ENCODE data around the gene KCNE1.
"Not testable (repeated sequence)": the region's sequence is repeated elsewhere in the genome, so short reads cannot be mapped to it uniquely, and the experiment has no call there.

KCNE1 gene

DNA sequence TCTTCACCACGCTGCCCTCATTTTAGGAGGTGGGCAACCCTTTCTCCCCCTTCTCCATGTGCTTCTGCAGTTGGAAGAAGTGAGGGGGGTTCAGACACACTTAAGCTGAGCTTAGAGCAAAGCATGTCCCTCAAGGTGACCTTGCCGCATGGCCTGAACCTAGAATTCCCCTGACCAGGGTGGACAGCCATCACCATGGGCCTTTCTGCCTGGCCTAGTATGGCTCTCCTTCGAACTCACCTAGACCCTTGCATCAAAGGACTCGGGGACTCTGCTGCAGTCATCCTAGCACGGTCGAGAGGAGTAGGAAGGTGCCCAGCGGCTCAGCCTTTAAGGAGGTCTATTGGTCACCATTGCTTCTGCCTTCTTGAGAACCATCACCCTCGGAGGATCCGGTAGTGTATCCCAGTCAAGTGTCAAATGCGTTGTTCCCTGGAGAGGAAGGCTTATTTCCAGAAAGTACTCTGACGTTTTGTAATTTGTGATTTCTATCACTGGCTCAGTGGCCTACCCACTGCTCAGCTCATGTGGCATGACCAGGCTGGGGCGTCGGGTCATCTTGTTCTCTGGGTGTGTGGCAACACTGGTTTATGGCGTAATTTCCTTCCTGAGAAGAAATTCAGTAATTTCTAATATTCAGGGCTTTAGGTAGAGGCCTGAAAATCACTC lies at the start of gene KCNE1:
TSS of gene KCNE1 (minus strand) at position 424 of the 669 bp plus-strand sequence. CDS start 62,576 bp downstream, outside the sequence.
- Mint-ChIP-seq H3K27ac (ENCODE audit: low read depth) (no peak within 1 kb of the TSS), H3K4me3 (no peak within 1 kb of the TSS), H3K9me3 (no peaks in the 10 kb centered on the region), H3K27me3 (peaks cover 6% of the 10 kb centered on the region), H3K4me1 (peaks cover 5% of the 10 kb centered on the region), H3K36me3 (ENCODE audit: insufficient read depth) (peaks cover 4% of the 10 kb centered on the region)
- no peak for DNase-seq (ENCODE audit: low spot score in 2 of 2)
- ATAC-seq (replicated peaks; ENCODE audit: extremely low read depth, poor library complexity, severe bottlenecking): no peak

DNA sequence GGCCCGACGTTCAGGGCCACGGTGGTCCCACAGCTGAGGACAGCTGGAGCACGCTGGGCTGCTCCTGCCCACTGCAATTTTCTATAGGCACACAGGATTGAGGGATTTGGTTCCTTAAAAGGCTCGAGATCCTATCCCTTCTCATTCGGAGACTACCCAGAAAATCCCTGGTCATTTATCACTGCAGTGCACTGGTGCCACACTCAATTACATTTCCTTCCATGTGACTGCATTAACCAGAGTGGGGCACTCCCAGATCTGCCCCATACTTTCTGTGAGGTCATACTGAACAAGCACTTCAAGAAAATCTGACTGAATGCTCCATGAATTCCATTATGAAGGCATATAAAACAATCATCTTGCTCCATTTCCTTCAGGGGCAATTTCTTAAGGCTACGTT lies 49.8 kb upstream of the KCNE1 start:
- Mint-ChIP-seq H3K4me1 (no peaks in the 10 kb centered on the region), H3K27ac (ENCODE audit: low read depth) (no peak overlapping the region), H3K36me3 (ENCODE audit: insufficient read depth) (no peaks in the 10 kb centered on the region), H3K27me3 (no peaks in the 10 kb centered on the region), H3K9me3 (no peaks in the 10 kb centered on the region), H3K4me3 (no peak overlapping the region)
- no peak for ATAC-seq (replicated peaks; ENCODE audit: extremely low read depth, poor library complexity, severe bottlenecking)
- no peak for DNase-seq (ENCODE audit: low spot score in 2 of 2)

DNA sequence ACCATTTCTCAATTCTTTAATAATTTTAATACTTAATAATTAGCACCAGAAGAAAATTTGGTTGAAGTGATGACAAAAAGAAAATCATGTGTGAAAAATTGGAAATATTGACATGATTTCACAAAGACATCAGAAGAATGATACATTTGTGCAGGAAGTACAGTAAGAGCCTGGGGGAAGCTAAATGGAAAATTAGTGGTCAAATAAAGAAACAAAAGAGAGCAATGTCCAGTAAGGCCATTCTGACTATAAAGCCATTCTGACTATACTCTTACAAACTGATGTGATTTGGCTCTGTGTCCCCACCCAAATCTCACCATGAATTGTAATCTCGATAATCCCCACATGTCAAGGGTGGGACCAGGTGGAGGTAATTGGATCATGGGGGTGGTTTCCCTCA lies 48.6 kb upstream of the KCNE1 start:
- Mint-ChIP-seq H3K27me3 (no peaks in the 10 kb centered on the region), H3K27ac (ENCODE audit: low read depth) (no peak overlapping the region)
- ATAC-seq (replicated peaks; ENCODE audit: extremely low read depth, poor library complexity, severe bottlenecking): no peak

DNA sequence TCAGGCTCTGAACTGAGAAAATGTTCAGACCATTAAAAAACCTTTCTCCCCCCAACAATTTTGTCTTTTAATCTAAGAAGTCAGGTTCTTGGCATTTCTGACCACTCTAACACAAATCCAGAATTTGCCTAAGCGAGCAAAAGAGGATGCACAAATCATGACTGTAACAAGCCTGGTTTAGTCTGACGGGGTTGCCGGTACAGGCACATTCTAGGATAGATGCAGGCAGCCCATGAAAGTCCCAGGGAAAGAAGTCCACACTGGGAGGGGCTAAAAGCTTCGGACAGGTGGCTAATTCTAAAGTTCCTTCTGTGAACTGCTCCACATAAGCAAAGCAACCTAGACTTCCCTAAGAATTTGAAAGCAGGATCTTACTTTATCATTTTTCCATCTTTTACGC lies 48.0 kb upstream of the KCNE1 start:
- DNase-seq (ENCODE audit: low spot score in 2 of 2): no peak
- ATAC-seq (replicated peaks; ENCODE audit: extremely low read depth, poor library complexity, severe bottlenecking): no peak
- no peak overlapping the region for H3K27ac Mint-ChIP-seq (ENCODE audit: low read depth)
- no peak overlapping the region for H3K4me3 Mint-ChIP-seq
- H3K9me3 Mint-ChIP-seq: peaks cover 3% of the 10 kb centered on the region
- no peaks in the 10 kb centered on the region for H3K4me1 Mint-ChIP-seq
- no peaks in the 10 kb centered on the region for H3K27me3 Mint-ChIP-seq
- no peaks in the 10 kb centered on the region for H3K36me3 Mint-ChIP-seq (ENCODE audit: insufficient read depth)

More for the DNA sequence above, 48.6 kb upstream of the KCNE1 start:
- no peaks in the 10 kb centered on the region for H3K4me1 Mint-ChIP-seq
- no peak overlapping the region for H3K4me3 Mint-ChIP-seq
- no peaks in the 10 kb centered on the region for H3K9me3 Mint-ChIP-seq
- no peaks in the 10 kb centered on the region for H3K36me3 Mint-ChIP-seq (ENCODE audit: insufficient read depth)
- DNase-seq (ENCODE audit: low spot score in 2 of 2): no peak

DNA sequence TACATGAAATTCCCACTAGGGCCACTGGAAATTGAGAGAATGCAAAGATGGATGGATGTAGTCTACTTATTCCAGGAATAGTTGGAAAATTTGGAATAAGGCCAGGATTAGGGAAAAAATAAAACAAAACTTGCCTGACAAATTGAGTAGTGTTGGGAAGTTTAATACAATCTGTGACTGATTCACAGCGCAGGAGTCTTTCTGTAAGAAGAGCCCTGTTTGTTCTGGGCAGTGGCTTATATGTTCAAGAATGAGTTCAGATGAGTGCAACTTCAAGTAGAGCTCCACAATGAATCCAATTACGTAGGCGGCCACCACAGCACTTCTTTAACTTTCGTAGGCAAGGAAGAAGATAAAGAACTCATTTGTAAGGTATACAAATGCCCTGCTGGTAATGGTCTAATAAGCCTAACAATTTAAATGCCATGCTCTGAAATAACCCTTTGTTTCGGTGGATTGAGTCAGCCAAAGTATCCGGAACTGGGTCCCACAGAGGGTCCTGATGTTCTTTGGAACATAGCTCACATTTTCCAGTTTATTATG lies 47.1 kb upstream of the KCNE1 start:
- no peak overlapping the region for H3K27ac Mint-ChIP-seq (ENCODE audit: low read depth)
- no peak overlapping the region for H3K4me3 Mint-ChIP-seq
- DNase-seq (ENCODE audit: low spot score in 2 of 2) (no peak), ATAC-seq (replicated peaks; ENCODE audit: extremely low read depth, poor library complexity, severe bottlenecking) (no peak)
- H3K36me3 Mint-ChIP-seq (ENCODE audit: insufficient read depth): no peaks in the 10 kb centered on the region
- H3K4me1 Mint-ChIP-seq: no peaks in the 10 kb centered on the region
- no peaks in the 10 kb centered on the region for H3K27me3 Mint-ChIP-seq
- peaks cover 10% of the 10 kb centered on the region for H3K9me3 Mint-ChIP-seq

DNA sequence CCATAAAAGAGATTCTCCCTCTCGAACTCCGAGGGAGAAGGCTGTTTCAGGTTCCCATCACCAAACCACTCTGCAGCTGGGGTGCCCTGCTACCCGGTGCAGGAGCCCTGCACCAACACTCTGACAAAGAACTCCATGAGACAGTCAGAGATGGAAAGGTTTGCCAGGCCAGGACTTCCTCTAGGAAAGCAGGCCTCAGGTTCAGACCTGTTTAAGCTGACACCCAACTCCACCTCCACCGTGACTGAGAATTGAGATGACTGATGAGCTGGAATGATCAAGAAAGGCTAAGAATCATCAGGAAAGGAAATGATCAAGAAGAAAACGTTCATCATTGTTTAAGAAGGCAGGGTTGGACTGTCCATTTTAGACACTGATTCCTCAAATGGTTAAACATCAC lies 46.2 kb upstream of the KCNE1 start:
- Mint-ChIP-seq H3K27me3 (no peaks in the 10 kb centered on the region), H3K4me3 (no peak overlapping the region), H3K4me1 (no peaks in the 10 kb centered on the region), H3K9me3 (peaks cover 10% of the 10 kb centered on the region), H3K36me3 (ENCODE audit: insufficient read depth) (no peaks in the 10 kb centered on the region), H3K27ac (ENCODE audit: low read depth) (no peak overlapping the region)
- DNase-seq (ENCODE audit: low spot score in 2 of 2) (no peak), ATAC-seq (replicated peaks; ENCODE audit: extremely low read depth, poor library complexity, severe bottlenecking) (no peak)

DNA sequence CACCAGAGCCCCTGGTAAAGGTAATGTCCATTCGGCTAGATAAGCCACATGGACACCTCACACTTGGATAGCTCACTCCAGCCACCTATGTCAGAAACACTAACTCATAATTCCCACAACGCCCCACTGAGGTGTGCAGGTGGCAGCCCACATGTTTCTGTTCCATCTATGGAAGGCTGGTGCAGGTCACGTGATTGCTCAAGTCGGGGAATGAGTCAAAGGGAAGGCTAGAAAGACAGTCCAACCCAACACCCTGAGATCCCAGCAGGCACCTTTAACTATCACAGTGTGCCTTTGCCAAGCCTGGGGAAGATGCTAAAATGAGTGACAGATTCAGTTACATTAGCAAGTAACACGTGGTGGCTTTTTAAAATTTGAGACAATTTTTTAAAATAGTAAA lies 45.3 kb upstream of the KCNE1 start:
- Mint-ChIP-seq H3K9me3 (peaks cover 10% of the 10 kb centered on the region), H3K4me3 (no peak overlapping the region), H3K36me3 (ENCODE audit: insufficient read depth) (no peaks in the 10 kb centered on the region), H3K4me1 (peaks cover 4% of the 10 kb centered on the region), H3K27ac (ENCODE audit: low read depth) (no peak overlapping the region), H3K27me3 (no peaks in the 10 kb centered on the region)
- ATAC-seq (replicated peaks; ENCODE audit: extremely low read depth, poor library complexity, severe bottlenecking) (no peak), DNase-seq (ENCODE audit: low spot score in 2 of 2) (no peak)

DNA sequence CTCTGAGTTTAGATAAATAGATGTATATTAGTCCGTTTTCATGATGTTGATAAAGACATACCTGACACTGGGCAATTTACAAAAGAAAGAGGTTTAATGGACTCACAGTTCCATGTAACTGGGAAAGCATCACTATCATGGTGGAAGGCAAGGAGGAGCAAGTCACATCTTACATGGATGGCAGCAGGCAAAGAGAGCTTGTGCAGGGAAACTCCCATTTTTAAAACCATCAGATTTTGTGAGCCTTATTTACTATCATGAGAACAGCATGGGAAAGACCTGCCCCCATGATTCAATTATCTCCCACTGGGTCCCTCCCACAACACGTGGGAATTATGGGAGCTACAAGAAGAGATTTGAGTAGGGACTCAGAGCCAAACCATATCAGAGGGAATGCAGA lies 42.7 kb upstream of the KCNE1 start:
- not testable (repeated sequence) for DNase-seq (ENCODE audit: low spot score in 2 of 2); H3K27me3 Mint-ChIP-seq; ATAC-seq (replicated peaks; ENCODE audit: extremely low read depth, poor library complexity, severe bottlenecking); H3K4me1 Mint-ChIP-seq; H3K27ac Mint-ChIP-seq (ENCODE audit: low read depth); H3K4me3 Mint-ChIP-seq; H3K36me3 Mint-ChIP-seq (ENCODE audit: insufficient read depth); H3K9me3 Mint-ChIP-seq

DNA sequence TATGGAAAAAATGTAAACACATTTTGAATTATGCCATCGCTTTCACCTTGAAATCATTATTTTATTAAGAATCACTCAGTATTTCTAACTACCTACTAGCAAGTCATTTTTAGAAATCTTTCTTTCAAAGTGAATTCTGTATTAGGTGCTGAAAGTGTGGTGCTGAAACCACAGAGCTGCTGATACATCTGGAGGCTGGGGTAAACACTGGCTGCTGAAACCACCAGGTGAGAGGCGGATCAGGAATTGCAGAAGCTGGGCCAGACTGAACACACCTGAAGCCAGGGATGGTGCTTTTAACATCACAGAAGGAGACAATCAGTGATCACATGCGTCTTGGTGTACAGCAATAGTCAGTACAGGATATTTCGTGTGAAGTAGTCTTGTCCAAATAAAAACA lies 42.2 kb upstream of the KCNE1 start:
- peaks cover 10% of the 10 kb centered on the region for H3K9me3 Mint-ChIP-seq
- no peak overlapping the region for H3K4me3 Mint-ChIP-seq
- H3K4me1 Mint-ChIP-seq: peaks cover 4% of the 10 kb centered on the region
- no peaks in the 10 kb centered on the region for H3K27me3 Mint-ChIP-seq
- no peak overlapping the region for H3K27ac Mint-ChIP-seq (ENCODE audit: low read depth)
- H3K36me3 Mint-ChIP-seq (ENCODE audit: insufficient read depth): no peaks in the 10 kb centered on the region
- DNase-seq (ENCODE audit: low spot score in 2 of 2) (no peak), ATAC-seq (replicated peaks; ENCODE audit: extremely low read depth, poor library complexity, severe bottlenecking) (no peak)

DNA sequence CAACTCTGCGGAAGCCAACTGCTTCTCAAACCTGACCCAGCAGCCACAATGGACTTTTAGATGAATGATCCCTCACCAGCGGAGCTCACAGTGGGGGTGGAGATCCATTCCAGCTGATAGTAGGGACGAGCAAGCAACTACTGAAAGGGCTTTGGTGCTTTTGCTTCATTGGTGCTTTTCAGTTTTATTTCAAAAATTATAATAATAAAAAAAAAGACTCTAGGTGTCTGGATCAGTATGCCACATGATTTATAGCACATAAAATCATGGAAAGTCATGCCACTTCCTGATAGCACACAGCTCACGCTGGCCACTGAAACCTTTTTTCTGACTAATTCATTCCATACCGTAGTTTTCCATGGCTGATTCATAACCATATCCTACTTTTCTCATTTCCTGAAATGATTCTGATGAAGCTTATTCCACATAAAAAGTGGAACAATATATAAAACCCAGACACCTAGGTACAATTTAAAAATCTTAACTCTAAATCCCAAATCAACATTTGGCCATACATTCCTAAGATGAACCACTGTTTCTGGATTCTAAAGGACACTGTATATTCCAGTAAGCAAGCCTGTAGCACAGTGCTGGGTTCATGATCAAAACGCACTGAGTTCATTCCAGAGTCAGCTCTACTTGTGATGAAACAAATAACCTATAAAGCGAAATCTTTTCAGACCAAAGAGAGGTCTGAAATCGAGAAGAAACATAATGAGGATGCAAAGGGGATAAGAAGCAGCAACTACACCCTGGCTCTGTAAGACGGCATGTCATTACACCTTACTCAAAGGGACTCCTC lies 41.3 kb upstream of the KCNE1 start:
- Mint-ChIP-seq H3K9me3 (peaks cover 10% of the 10 kb centered on the region), H3K27ac (ENCODE audit: low read depth) (no peak overlapping the region), H3K36me3 (ENCODE audit: insufficient read depth) (no peaks in the 10 kb centered on the region), H3K4me1 (peaks cover 4% of the 10 kb centered on the region), H3K27me3 (no peaks in the 10 kb centered on the region), H3K4me3 (no peak overlapping the region)
- no peak for ATAC-seq (replicated peaks; ENCODE audit: extremely low read depth, poor library complexity, severe bottlenecking)
- DNase-seq (ENCODE audit: low spot score in 2 of 2): no peak

DNA sequence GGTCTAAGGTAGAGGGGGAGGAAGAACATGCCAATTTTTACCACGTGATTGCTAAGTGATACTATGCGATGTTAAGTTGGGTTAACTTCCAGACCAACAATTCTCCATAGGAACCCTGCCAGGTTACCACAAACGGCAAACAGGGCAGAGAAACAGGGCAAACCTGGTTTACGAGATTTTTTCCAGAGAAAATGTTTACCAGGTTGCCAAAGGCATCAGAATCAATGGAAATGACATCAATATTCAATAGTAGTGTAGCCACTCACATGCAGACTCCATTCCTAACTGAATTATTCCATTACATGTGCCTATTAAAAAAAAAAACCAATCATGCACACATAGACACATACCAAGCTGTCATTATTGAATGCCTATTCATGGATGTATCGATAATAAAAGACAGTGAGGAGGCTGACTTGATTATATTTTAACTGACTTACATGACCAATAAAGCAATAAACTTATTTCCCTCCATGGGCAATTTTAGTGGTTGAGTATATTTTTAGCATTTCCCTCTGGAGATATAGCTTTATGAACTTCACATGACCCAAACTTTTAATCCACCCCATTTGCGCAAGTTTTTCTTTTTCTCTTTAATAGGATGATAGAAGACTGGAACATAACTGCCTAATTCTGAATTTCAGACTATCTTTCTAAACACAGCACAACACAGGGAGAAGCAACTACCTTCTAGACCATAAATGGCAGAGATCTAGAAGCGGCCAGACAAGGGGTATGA lies 40.5 kb upstream of the KCNE1 start:
- Mint-ChIP-seq H3K4me3 (no peak overlapping the region), H3K27me3 (no peaks in the 10 kb centered on the region), H3K27ac (ENCODE audit: low read depth) (no peak overlapping the region), H3K4me1 (peaks cover 4% of the 10 kb centered on the region), H3K9me3 (peaks cover 10% of the 10 kb centered on the region), H3K36me3 (ENCODE audit: insufficient read depth) (no peaks in the 10 kb centered on the region)
- DNase-seq (ENCODE audit: low spot score in 2 of 2) (no peak), ATAC-seq (replicated peaks; ENCODE audit: extremely low read depth, poor library complexity, severe bottlenecking) (no peak)

DNA sequence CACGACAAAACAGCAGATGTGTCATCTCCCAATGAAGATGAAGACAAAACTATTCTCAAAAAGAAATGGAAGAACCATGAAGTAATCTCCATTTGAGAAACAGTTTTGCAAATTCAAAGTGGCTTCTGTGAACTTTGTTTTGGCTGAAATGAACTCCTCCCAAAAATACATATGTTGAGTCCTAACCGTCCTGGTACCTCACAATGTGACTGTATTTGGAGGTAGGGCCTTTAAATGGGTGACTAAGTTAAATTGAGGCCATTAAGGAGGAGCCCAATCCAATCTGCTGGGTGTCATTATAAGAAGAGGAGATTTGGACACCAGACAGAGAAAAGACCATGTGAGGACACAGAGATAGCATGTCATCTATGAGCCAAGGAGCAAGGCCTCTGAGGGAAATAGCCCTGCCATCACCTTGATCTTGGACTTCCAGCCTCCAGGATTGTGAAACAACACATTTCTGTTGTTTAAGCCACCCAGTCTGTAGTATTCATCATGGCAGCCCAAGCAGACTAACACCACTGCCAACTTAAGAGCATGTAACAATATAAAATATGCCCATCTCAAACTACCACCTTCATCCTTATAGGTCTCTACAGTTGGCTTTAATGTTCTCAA lies 38.3 kb upstream of the KCNE1 start:
- H3K4me1 Mint-ChIP-seq: peaks cover 4% of the 10 kb centered on the region
- H3K27ac Mint-ChIP-seq (ENCODE audit: low read depth): no peak overlapping the region
- H3K27me3 Mint-ChIP-seq: no peaks in the 10 kb centered on the region
- DNase-seq (ENCODE audit: low spot score in 2 of 2) (no peak), ATAC-seq (replicated peaks; ENCODE audit: extremely low read depth, poor library complexity, severe bottlenecking) (no peak)
- H3K9me3 Mint-ChIP-seq: peaks cover 10% of the 10 kb centered on the region
- H3K36me3 Mint-ChIP-seq (ENCODE audit: insufficient read depth): no peaks in the 10 kb centered on the region
- H3K4me3 Mint-ChIP-seq: no peak overlapping the region

Measured in central memory CD8-positive, alpha-beta T cell (primary cell).